Activated T-helper 17 cell treated with anti-CD3 and anti-CD28 coated beads, Interleukin-2, amount 50 U/mL, for 72 hours (primary cell): ENCODE data around the gene GLT8D1. TPM values are rescaled to one million over a fixed set of nuclear protein-coding genes. Genes with fewer than 3 reads are reported as not detected.

ENCODE experiments used
- ATAC-seq: fragments of 150-1000 bp; cut with Tn5 transposase; replicated peaks from 2 replicates; pipeline ENCODE4 v1.10.0; 2021; ENCODE audit warnings: mild to moderate bottlenecking, moderate library complexity
- H3K27ac Mint-ChIP-seq: one replicate; pipeline ENCODE4 v1.8.0; 2022; ENCODE audit warnings: mixed read lengths
- H3K27me3 Mint-ChIP-seq: one replicate; pipeline ENCODE4 v1.8.0; 2022; ENCODE audit warnings: mixed read lengths
- H3K36me3 Mint-ChIP-seq: one replicate; pipeline ENCODE4 v1.8.0; 2022; ENCODE audit warnings: low read depth, mild to moderate bottlenecking, mixed read lengths
- H3K4me1 Mint-ChIP-seq: one replicate; pipeline ENCODE4 v1.8.0; 2022; ENCODE audit warnings: mixed read lengths
- H3K4me3 Mint-ChIP-seq: one replicate; pipeline ENCODE4 v1.8.0; 2022; ENCODE audit warnings: mild to moderate bottlenecking, mixed read lengths
- H3K9me3 Mint-ChIP-seq: one replicate; pipeline ENCODE4 v1.8.0; 2022; ENCODE audit warnings: mixed read lengths
- total RNA-seq, 2 donors: library from RNA; stranded (reverse); gene quantifications; one replicate each; pipeline ENCODE4 v1.2.3, GENCODE V29; 2022

GLT8D1 gene
- total RNA-seq, 2 donors from 2014 or later = 34.6 to 37.3 TPM

- no peak overlapping the region for H3K27ac Mint-ChIP-seq
Measured at GRCh38 chr3:52721730-52722008, 16.1 kb upstream of the GLT8D1 start.

GRCh38 chr3:52721002-52721729 lies 15.6 kb upstream of the GLT8D1 start:
- peaks cover 5% of the 10 kb centered on the region for H3K4me1 Mint-ChIP-seq
- no peaks in the 10 kb centered on the region for H3K9me3 Mint-ChIP-seq
- ATAC-seq = peak; percentile 44
- peak overlapping the region; percentile 72 for H3K27ac Mint-ChIP-seq
- no peaks in the 10 kb centered on the region for H3K27me3 Mint-ChIP-seq
- H3K4me3 Mint-ChIP-seq = peak overlapping the region; percentile 44
- no peaks in the 10 kb centered on the region for H3K36me3 Mint-ChIP-seq

More at GRCh38 chr3:52721730-52722008, 16.1 kb upstream of the GLT8D1 start:
- Mint-ChIP-seq H3K36me3 (no peaks in the 10 kb centered on the region), H3K27me3 (no peaks in the 10 kb centered on the region), H3K9me3 (no peaks in the 10 kb centered on the region), H3K4me3 (no peak overlapping the region), H3K4me1 (peaks cover 5% of the 10 kb centered on the region)
- no peak for ATAC-seq

- H3K9me3 Mint-ChIP-seq = no peaks in the 10 kb centered on the region
- H3K4me1 Mint-ChIP-seq = peaks cover 5% of the 10 kb centered on the region
- no peaks in the 10 kb centered on the region for H3K27me3 Mint-ChIP-seq
- peak overlapping the region; percentile 72 for H3K27ac Mint-ChIP-seq
- H3K4me3 Mint-ChIP-seq = no peak overlapping the region
- ATAC-seq = no peak
- H3K36me3 Mint-ChIP-seq = no peaks in the 10 kb centered on the region
Measured at GRCh38 chr3:52719618-52720017, 14.0 kb upstream of the GLT8D1 start.

- H3K4me3 Mint-ChIP-seq = no peak overlapping the region
- no peaks in the 10 kb centered on the region for H3K27me3 Mint-ChIP-seq
- no peak overlapping the region for H3K27ac Mint-ChIP-seq
- ATAC-seq = no peak
- H3K36me3 Mint-ChIP-seq = no peaks in the 10 kb centered on the region
- H3K4me1 Mint-ChIP-seq = peaks cover 5% of the 10 kb centered on the region
- H3K9me3 Mint-ChIP-seq = no peaks in the 10 kb centered on the region
Measured at GRCh38 chr3:52715714-52716305, 10.2 kb upstream of the GLT8D1 start.

GRCh38 chr3:52714335-52715302 lies 9.0 kb upstream of the GLT8D1 start:
- no peak for ATAC-seq
- Mint-ChIP-seq H3K36me3 (peaks cover 8% of the 10 kb centered on the region), H3K4me1 (no peaks in the 10 kb centered on the region), H3K9me3 (no peaks in the 10 kb centered on the region), H3K27me3 (no peaks in the 10 kb centered on the region), H3K27ac (no peak overlapping the region), H3K4me3 (no peak overlapping the region)

- no peak overlapping the region for H3K4me3 Mint-ChIP-seq
- no peak for ATAC-seq
- H3K36me3 Mint-ChIP-seq = peaks cover 29% of the 10 kb centered on the region
- no peaks in the 10 kb centered on the region for H3K27me3 Mint-ChIP-seq
- peak overlapping the region; percentile 36 for H3K27ac Mint-ChIP-seq
- H3K9me3 Mint-ChIP-seq = no peaks in the 10 kb centered on the region
- H3K4me1 Mint-ChIP-seq = peaks cover 2% of the 10 kb centered on the region
Measured at GRCh38 chr3:52712291-52713212, 7.0 kb upstream of the GLT8D1 start.

- Mint-ChIP-seq H3K4me3 (no peak overlapping the region), H3K4me1 (peaks cover 6% of the 10 kb centered on the region)
- ATAC-seq = no peak
Measured at GRCh38 chr3:52710512-52710911, 4.9 kb upstream of the GLT8D1 start.

GRCh38 chr3:52707585-52707984 lies 2.0 kb upstream of the GLT8D1 start:
- H3K27me3 Mint-ChIP-seq = no peaks in the 10 kb centered on the region
- peaks cover 34% of the 10 kb centered on the region for H3K36me3 Mint-ChIP-seq
- H3K4me3 Mint-ChIP-seq = peak overlapping the region; percentile 98
- H3K9me3 Mint-ChIP-seq = no peaks in the 10 kb centered on the region
- H3K4me1 Mint-ChIP-seq = peaks cover 14% of the 10 kb centered on the region
- H3K27ac Mint-ChIP-seq = peak overlapping the region; percentile 82
- no peak for ATAC-seq

More at GRCh38 chr3:52710512-52710911, 4.9 kb upstream of the GLT8D1 start:
- no peaks in the 10 kb centered on the region for H3K9me3 Mint-ChIP-seq
- no peaks in the 10 kb centered on the region for H3K27me3 Mint-ChIP-seq
- peak overlapping the region; percentile 20 for H3K27ac Mint-ChIP-seq
- peaks cover 34% of the 10 kb centered on the region for H3K36me3 Mint-ChIP-seq

- no peaks in the 10 kb centered on the region for H3K9me3 Mint-ChIP-seq
- no peaks in the 10 kb centered on the region for H3K27me3 Mint-ChIP-seq
- H3K36me3 Mint-ChIP-seq = peaks cover 33% of the 10 kb centered on the region
- no peak for ATAC-seq
- H3K4me3 Mint-ChIP-seq = peak overlapping the region; percentile 98
- peak overlapping the region; percentile 93 for H3K27ac Mint-ChIP-seq
- peaks cover 14% of the 10 kb centered on the region for H3K4me1 Mint-ChIP-seq
Measured at GRCh38 chr3:52705438-52705687, 228 bp downstream of the GLT8D1 start.

- ATAC-seq = peak; percentile 1
- no peaks in the 10 kb centered on the region for H3K9me3 Mint-ChIP-seq
- peaks cover 14% of the 10 kb centered on the region for H3K4me1 Mint-ChIP-seq
- H3K27me3 Mint-ChIP-seq = no peaks in the 10 kb centered on the region
- peak overlapping the region; percentile 98 for H3K4me3 Mint-ChIP-seq
- peak overlapping the region; percentile 93 for H3K27ac Mint-ChIP-seq
- peaks cover 32% of the 10 kb centered on the region for H3K36me3 Mint-ChIP-seq
Measured at GRCh38 chr3:52704611-52705437, 767 bp downstream of the GLT8D1 start.

- H3K9me3 Mint-ChIP-seq = no peaks in the 10 kb centered on the region
- H3K36me3 Mint-ChIP-seq = peaks cover 29% of the 10 kb centered on the region
- H3K27ac Mint-ChIP-seq = no peak overlapping the region
- H3K4me3 Mint-ChIP-seq = peak overlapping the region; percentile 98
- no peaks in the 10 kb centered on the region for H3K27me3 Mint-ChIP-seq
- ATAC-seq = no peak
- H3K4me1 Mint-ChIP-seq = peaks cover 14% of the 10 kb centered on the region
Measured at GRCh38 chr3:52703341-52703740, 2.2 kb downstream of the GLT8D1 start.

- Mint-ChIP-seq H3K4me3 (no peak overlapping the region), H3K36me3 (peaks cover 74% of the 10 kb centered on the region), H3K4me1 (peaks cover 22% of the 10 kb centered on the region), H3K27me3 (no peaks in the 10 kb centered on the region), H3K27ac (peak overlapping the region; percentile 28), H3K9me3 (no peaks in the 10 kb centered on the region)
- no peak for ATAC-seq
Measured at GRCh38 chr3:52697632-52697965, 8.0 kb downstream of the GLT8D1 start.

GRCh38 chr3:52696830-52697631 lies 8.6 kb downstream of the GLT8D1 start:
- Mint-ChIP-seq H3K27ac (peak overlapping the region; percentile 28), H3K27me3 (no peaks in the 10 kb centered on the region), H3K36me3 (peaks cover 80% of the 10 kb centered on the region), H3K4me3 (no peak overlapping the region), H3K4me1 (peaks cover 22% of the 10 kb centered on the region), H3K9me3 (no peaks in the 10 kb centered on the region)
- no peak for ATAC-seq
